ENCODE measurements around the gene IRF8. TPM values are rescaled to one million over a fixed set of nuclear protein-coding genes. Genes with fewer than 3 reads are reported as not detected.

The IRF8 gene
- 2.0 TPM in 2 replicates for total RNA-seq
- long read RNA-seq, partial matches to known transcripts, result 0 of 2 reads
- long read RNA-seq, other reads (novel, unspliced or antisense), result 0 of 2 reads

DNA sequence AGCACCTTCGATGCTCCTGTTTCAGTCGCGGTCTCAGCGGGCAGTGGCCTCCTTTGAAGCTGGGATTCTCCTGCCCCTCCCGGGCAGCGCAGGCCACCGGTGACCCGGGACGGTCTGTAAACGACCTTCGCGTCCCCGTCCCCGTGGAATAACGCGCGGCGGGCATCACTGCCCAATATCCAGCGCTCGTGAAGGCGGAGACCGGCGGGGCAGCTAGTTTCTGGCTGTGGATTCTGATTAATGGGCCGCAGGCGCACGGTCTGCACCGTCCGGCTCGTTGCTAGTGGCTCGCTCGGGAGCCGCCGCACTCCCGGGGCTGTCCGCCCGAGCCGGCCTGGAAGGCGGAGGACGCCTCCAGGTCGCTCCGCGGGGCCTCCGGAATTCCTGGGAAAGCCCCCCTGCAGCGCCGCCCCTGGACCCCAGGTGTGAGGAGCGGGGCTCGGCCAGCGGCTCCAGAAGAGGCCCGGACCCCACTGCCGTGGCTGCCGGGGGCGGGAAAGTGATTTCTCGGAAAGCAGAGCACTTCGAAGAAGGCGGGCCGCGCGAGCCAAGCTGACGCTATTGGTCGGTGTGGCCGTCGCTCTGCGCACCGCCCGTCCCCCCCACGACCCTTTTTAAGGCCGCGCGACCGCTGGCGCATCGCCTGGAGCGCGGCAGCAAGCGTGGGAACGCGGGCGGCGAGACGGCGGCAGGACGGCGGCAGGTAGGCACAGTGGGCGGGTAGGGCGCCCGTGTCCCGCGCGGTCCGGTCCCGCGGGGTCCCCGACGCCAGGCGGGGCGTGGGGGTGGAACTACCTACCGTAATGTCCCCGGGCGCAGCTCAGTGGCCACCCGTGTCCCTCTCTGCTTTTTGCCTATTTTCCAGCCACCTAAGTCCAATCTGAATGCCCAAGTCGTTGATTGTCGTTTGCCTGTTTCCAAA is at the start of gene IRF8:
IRF8 (plus strand) TSS at position 642 of the 922 bp plus-strand sequence. CDS start 3,854 bp downstream, outside the sequence.
- H3K4me1 Mint-ChIP-seq (ENCODE audit: low read depth), result peaks cover 16% of the 10 kb centered on the region
- H3K4me3 Mint-ChIP-seq (ENCODE audit: low read depth), result peak within 1 kb of the TSS; percentile 67
- H3K27ac Mint-ChIP-seq, result no peak within 1 kb of the TSS
- DNase-seq (ENCODE audit: low spot score, unreplicated experiment), result peak; percentile 60
- TF ChIP-seq, protein P1, sequence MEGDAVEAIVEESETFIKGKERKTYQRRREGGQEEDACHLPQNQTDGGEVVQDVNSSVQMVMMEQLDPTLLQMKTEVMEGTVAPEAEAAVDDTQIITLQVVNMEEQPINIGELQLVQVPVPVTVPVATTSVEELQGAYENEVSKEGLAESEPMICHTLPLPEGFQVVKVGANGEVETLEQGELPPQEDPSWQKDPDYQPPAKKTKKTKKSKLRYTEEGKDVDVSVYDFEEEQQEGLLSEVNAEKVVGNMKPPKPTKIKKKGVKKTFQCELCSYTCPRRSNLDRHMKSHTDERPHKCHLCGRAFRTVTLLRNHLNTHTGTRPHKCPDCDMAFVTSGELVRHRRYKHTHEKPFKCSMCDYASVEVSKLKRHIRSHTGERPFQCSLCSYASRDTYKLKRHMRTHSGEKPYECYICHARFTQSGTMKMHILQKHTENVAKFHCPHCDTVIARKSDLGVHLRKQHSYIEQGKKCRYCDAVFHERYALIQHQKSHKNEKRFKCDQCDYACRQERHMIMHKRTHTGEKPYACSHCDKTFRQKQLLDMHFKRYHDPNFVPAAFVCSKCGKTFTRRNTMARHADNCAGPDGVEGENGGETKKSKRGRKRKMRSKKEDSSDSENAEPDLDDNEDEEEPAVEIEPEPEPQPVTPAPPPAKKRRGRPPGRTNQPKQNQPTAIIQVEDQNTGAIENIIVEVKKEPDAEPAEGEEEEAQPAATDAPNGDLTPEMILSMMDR (IDR thresholded peaks at IDR 0.05; ENCODE audit: unreplicated experiment), result no peak
- H3K9me3 Mint-ChIP-seq (ENCODE audit: low read depth), result no peaks in the 10 kb centered on the region
- H3K36me3 Mint-ChIP-seq (ENCODE audit: insufficient read depth), result no peaks in the 10 kb centered on the region
- H3K27me3 Mint-ChIP-seq, result peaks cover 81% of the 10 kb centered on the region

DNA sequence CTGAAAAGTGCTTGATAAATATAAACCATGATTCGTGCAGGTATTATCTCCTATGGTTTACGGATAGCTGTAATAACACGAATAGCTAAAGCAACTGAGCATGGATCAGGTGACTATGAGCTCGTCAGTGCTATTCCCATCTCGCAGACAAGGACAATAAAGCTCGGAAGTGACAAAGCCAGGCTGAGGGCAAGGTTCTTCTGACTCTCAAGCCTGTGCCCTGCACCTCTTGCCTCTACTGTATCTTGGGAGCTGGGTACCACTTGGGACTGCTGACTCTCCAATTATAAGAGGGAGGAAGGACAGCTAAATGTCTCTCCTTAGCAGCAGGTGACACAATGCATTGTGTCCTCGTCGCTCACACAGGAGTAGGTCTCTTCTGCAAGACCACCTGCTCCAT is 49.6 kb upstream of the IRF8 start:
- H3K36me3 Mint-ChIP-seq (ENCODE audit: insufficient read depth), result no peaks in the 10 kb centered on the region
- H3K4me1 Mint-ChIP-seq (ENCODE audit: low read depth), result peaks cover 26% of the 10 kb centered on the region
- peaks cover 34% of the 10 kb centered on the region for H3K27me3 Mint-ChIP-seq
- H3K4me3 Mint-ChIP-seq (ENCODE audit: low read depth), result no peak overlapping the region
- no peaks in the 10 kb centered on the region for H3K9me3 Mint-ChIP-seq (ENCODE audit: low read depth)
- TF ChIP-seq, protein P1 (IDR thresholded peaks at IDR 0.05; ENCODE audit: unreplicated experiment), result no peak
- no peak overlapping the region for H3K27ac Mint-ChIP-seq
- no peak for DNase-seq (ENCODE audit: low spot score, unreplicated experiment)

DNA sequence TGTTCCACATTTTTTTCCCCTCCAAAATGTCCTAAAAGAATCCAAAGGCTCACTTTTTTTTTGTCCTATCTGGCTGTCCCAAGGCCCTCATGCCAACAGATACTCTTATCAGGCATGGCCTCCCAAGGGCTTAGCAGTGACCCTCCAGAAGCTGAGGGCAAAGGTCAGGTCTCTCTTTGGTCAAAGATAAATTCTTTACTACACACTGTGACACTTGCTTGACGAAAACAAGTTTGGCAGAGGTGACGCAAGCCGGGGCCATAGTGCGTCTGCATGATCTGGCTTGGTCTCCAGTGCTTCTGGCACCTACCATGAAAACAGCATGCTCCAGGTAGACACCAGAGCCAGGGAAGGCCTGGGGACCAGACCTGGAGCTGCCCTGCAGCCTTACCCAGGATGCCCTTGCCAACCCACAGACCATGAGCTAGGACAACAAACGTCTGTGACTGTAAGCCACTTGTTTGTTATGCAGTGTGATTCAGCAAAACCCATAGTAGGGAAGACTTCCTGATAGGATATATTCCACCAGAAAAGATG is 48.5 kb upstream of the IRF8 start:
- Mint-ChIP-seq H3K36me3 (ENCODE audit: insufficient read depth) (no peaks in the 10 kb centered on the region), H3K4me3 (ENCODE audit: low read depth) (no peak overlapping the region), H3K9me3 (ENCODE audit: low read depth) (no peaks in the 10 kb centered on the region), H3K27me3 (peaks cover 30% of the 10 kb centered on the region), H3K27ac (no peak overlapping the region), H3K4me1 (ENCODE audit: low read depth) (peaks cover 21% of the 10 kb centered on the region)
- TF ChIP-seq, protein P1 (IDR thresholded peaks at IDR 0.05; ENCODE audit: unreplicated experiment), result no peak
- DNase-seq (ENCODE audit: low spot score, unreplicated experiment), result no peak

GRCh38 chr16:85851034-85851785 is 47.8 kb upstream of the IRF8 start:
- Mint-ChIP-seq H3K4me3 (ENCODE audit: low read depth) (no peak overlapping the region), H3K4me1 (ENCODE audit: low read depth) (peaks cover 21% of the 10 kb centered on the region), H3K27me3 (peaks cover 30% of the 10 kb centered on the region), H3K27ac (no peak overlapping the region), H3K9me3 (ENCODE audit: low read depth) (no peaks in the 10 kb centered on the region), H3K36me3 (ENCODE audit: insufficient read depth) (no peaks in the 10 kb centered on the region)
- DNase-seq (ENCODE audit: low spot score, unreplicated experiment), result no peak
- TF ChIP-seq, protein P1 (IDR thresholded peaks at IDR 0.05; ENCODE audit: unreplicated experiment), result no peak
